Progenitor cell of endocrine pancreas (in vitro differentiated cells): Measurements from ENCODE around the gene GRIK5. TPM values are rescaled to one million over a fixed set of nuclear protein-coding genes. Genes with fewer than 3 reads are reported as not detected.
"Not testable (repeated sequence)": the region's sequence is repeated elsewhere in the genome, so short reads cannot be mapped to it uniquely, and the experiment has no call there.

Experiments used
- DNase-seq: peaks from one replicate; pipeline ENCODE4 v3.0.0; 2021; ENCODE audit warnings: low spot score; ENCODE audit not compliant: unreplicated experiment
- H3K27ac Mint-ChIP-seq: 2 replicates; pipeline ENCODE4 v1.8.0; 2021; ENCODE audit warnings: mild to moderate bottlenecking, moderate library complexity, mixed read lengths
- H3K27me3 Mint-ChIP-seq: 2 replicates; pipeline ENCODE4 v1.8.0; 2021; ENCODE audit warnings: mixed read lengths
- H3K36me3 Mint-ChIP-seq: 2 replicates; pipeline ENCODE4 v1.8.0; 2022; ENCODE audit warnings: mixed read lengths; ENCODE audit not compliant: insufficient read depth
- H3K4me1 Mint-ChIP-seq: 2 replicates; pipeline ENCODE4 v1.8.0; 2021; ENCODE audit warnings: low read depth, mixed read lengths
- H3K4me3 Mint-ChIP-seq: 2 replicates; pipeline ENCODE4 v1.8.0; 2021; ENCODE audit warnings: low read depth, mild to moderate bottlenecking, moderate library complexity, mixed read lengths
- H3K9me3 Mint-ChIP-seq: 2 replicates; pipeline ENCODE4 v1.8.0; 2021; ENCODE audit warnings: low read depth, mixed read lengths
- total RNA-seq: library from RNA; stranded (reverse); gene quantifications from 2 replicates; pipeline ENCODE4 v1.2.1, GENCODE V29; 2021
- TF ChIP-seq, protein P1 (sequence below): fragments of 200-600 bp; sonication (generic); IDR thresholded peaks from one replicate; pipeline ENCODE4 v1.5.0; 2021; ENCODE audit warnings: antibody characterized with exemption, mild to moderate bottlenecking; ENCODE audit not compliant: unreplicated experiment

Gene GRIK5
- total RNA-seq, 1 donor from 2014 or later: 11.6 TPM

- not testable (repeated sequence) for H3K4me3 Mint-ChIP-seq, H3K27me3 Mint-ChIP-seq, H3K9me3 Mint-ChIP-seq, H3K4me1 Mint-ChIP-seq, H3K36me3 Mint-ChIP-seq
- peak; percentile 40 for DNase-seq
- H3K27ac Mint-ChIP-seq: peak overlapping the region; percentile 60
- TF ChIP-seq, protein P1, sequence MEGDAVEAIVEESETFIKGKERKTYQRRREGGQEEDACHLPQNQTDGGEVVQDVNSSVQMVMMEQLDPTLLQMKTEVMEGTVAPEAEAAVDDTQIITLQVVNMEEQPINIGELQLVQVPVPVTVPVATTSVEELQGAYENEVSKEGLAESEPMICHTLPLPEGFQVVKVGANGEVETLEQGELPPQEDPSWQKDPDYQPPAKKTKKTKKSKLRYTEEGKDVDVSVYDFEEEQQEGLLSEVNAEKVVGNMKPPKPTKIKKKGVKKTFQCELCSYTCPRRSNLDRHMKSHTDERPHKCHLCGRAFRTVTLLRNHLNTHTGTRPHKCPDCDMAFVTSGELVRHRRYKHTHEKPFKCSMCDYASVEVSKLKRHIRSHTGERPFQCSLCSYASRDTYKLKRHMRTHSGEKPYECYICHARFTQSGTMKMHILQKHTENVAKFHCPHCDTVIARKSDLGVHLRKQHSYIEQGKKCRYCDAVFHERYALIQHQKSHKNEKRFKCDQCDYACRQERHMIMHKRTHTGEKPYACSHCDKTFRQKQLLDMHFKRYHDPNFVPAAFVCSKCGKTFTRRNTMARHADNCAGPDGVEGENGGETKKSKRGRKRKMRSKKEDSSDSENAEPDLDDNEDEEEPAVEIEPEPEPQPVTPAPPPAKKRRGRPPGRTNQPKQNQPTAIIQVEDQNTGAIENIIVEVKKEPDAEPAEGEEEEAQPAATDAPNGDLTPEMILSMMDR: peak; percentile 88
Measured at GRCh38 chr19:42034640-42035391, 35.2 kb downstream of the GRIK5 start.

DNA sequence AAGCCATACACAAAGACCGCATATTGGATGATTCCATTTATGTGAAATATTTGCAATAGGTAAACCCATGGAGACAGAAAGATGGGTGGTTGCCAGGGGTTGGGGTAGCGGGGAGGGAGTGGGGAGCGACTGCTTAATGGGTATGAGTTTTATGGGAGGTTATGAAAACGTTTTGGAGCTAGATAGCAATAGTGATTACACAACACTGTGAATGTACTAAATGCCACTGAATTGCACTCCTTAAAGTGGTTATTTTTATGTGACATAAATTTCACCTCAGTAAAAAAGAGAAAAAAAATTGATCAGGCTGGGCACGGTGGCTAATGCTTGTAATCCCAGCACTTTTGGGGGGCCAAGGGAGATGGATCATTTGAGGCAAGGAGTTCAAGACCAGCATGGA, 36.6 kb downstream of the GRIK5 start:
- Mint-ChIP-seq H3K27ac (no peak overlapping the region), H3K9me3 (no peaks in the 10 kb centered on the region), H3K4me3 (no peak overlapping the region), H3K27me3 (no peaks in the 10 kb centered on the region), H3K4me1 (no peaks in the 10 kb centered on the region), H3K36me3 (no peaks in the 10 kb centered on the region)
- TF ChIP-seq, protein P1: no peak
- no peak for DNase-seq

DNA sequence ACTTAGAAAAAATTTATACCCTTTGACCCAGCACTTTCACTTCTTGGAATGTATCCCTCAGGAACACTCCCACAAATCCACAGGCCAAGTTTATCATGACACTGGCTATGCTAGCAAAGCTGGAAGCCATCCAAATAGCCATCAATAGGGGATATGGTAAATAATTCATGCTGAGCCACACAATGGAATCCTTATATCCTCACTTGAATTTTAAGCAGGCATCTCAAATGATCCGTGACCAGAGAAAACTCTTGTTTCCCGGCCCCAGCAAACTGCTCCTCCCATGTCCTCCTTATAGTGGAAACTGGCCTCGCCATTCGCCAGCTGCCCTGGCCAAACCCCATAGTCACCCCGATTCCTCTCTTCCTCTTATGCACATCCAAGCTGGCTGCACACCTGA, 37.6 kb downstream of the GRIK5 start:
- TF ChIP-seq, protein P1: no peak
- Mint-ChIP-seq H3K36me3 (no peaks in the 10 kb centered on the region), H3K4me3 (no peak overlapping the region), H3K9me3 (no peaks in the 10 kb centered on the region), H3K4me1 (no peaks in the 10 kb centered on the region), H3K27ac (no peak overlapping the region), H3K27me3 (no peaks in the 10 kb centered on the region)
- DNase-seq: no peak

- H3K27ac Mint-ChIP-seq: no peak overlapping the region
- no peaks in the 10 kb centered on the region for H3K36me3 Mint-ChIP-seq
- TF ChIP-seq, protein P1: no peak
- H3K4me3 Mint-ChIP-seq: no peak overlapping the region
- H3K9me3 Mint-ChIP-seq: no peaks in the 10 kb centered on the region
- H3K27me3 Mint-ChIP-seq: no peaks in the 10 kb centered on the region
- no peak for DNase-seq
- H3K4me1 Mint-ChIP-seq: peaks cover 7% of the 10 kb centered on the region
Measured at GRCh38 chr19:42030645-42031440, 39.2 kb downstream of the GRIK5 start.

DNA sequence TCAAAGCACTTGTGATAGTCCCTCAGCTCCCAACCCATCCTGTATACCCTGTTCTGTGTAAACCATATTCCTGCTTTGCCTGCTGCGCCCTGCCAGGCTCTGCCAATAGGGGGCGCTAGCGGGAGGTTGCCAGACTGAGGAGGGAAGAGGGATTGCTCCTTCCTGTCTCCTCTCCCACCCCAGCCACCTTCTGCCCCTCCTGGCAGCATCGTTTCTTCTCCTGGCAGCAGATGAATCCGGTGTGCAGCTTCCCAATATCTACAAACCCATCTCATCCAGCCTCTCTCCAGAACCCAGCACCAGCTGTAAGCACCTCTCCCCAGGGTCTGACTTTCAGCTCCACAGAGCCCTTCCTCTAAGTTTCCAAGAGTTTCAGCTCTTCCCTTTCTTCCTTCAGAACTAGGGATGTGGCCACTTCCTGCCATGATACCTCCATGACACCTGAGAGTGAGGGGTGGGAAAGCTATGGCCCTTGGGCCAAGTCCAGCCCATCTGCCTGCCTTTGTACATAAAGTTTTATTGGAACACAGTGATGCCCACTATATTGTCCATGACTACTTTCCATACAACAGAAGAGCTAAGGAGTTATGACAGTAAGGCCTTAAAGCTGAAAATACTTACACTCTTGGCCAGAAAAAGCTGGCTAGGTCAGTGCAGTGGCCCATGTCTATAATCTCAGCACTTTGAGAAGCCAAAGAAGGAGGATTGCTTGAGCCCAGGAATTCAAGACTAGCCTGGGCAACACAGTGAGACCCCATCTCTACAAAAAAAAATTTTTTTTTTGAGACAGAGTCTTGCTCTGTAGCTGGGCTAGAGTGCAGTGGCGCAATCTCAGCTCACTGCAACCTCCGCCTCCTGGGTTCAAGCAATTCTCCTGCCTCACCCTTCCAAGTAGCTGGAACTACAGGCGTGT, 41.4 kb downstream of the GRIK5 start:
- Mint-ChIP-seq H3K36me3 (no peaks in the 10 kb centered on the region), H3K27ac (no peak overlapping the region), H3K9me3 (no peaks in the 10 kb centered on the region), H3K27me3 (no peaks in the 10 kb centered on the region), H3K4me1 (peaks cover 7% of the 10 kb centered on the region), H3K4me3 (no peak overlapping the region)
- TF ChIP-seq, protein P1: peak; percentile 45
- DNase-seq: no peak
